ENCODE data around the gene HS2ST1.
"Not testable (repeated sequence)": the region's sequence is repeated elsewhere in the genome, so short reads cannot be mapped to it uniquely, and the experiment has no call there.

The HS2ST1 gene

DNA sequence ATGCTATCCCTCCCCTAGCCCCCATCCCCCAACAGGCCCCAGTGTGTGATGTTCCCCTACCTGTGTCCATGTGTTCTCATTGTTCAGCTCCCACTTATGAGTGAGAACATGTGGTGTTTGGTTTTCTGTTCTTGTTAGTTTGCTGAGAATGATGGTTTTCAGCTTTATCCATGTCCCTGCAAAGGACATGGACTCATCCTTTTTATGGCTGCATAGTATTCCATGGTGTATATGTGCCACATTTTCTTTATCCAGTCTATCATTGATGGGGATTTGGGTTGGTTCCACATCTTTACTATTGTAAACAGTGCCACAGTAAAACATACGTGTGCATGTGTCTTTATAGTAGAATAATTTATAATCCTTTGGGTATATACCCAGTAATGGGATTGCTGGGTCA lies 152.3 kb downstream of the HS2ST1 start:
- DNase-seq (ENCODE audit: low read depth) = not testable (repeated sequence)

DNA sequence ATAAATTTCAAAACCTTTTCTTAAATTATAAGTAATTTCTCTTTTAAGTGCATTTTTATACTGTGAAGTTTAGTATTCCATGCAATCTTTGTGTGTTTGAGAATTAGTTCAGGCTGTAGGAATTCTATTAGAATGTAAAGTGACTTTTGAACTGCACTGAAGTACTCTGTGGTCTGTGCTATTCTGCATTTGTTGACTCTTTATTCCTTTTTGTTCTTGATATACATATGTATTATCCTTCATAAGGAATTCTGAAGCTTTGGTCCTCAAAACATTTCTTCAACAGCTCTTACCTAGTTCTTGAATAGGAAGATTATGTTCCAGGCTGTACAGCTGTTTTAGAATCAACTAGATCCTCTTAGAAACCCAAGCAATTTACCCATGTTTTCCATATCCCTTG lies 158.0 kb downstream of the HS2ST1 start:
- no peak for DNase-seq (ENCODE audit: low read depth)

DNA sequence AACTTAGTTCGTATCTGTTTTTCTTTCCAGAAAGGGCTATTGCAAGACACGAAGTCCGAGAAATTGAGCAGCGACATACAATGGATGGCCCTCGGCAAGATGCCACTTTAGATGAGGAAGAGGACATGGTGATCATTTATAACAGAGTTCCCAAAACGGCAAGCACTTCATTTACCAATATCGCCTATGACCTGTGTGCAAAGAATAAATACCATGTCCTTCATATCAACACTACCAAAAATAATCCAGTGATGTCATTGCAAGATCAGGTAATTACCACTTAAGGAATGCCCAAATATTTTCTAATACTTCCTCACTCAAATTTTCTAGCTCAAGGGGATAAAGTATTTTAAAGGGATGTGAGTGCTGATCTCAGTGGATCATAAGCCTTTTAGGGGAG lies 158.5 kb downstream of the HS2ST1 start:
- no peak for DNase-seq (ENCODE audit: low read depth)

DNA sequence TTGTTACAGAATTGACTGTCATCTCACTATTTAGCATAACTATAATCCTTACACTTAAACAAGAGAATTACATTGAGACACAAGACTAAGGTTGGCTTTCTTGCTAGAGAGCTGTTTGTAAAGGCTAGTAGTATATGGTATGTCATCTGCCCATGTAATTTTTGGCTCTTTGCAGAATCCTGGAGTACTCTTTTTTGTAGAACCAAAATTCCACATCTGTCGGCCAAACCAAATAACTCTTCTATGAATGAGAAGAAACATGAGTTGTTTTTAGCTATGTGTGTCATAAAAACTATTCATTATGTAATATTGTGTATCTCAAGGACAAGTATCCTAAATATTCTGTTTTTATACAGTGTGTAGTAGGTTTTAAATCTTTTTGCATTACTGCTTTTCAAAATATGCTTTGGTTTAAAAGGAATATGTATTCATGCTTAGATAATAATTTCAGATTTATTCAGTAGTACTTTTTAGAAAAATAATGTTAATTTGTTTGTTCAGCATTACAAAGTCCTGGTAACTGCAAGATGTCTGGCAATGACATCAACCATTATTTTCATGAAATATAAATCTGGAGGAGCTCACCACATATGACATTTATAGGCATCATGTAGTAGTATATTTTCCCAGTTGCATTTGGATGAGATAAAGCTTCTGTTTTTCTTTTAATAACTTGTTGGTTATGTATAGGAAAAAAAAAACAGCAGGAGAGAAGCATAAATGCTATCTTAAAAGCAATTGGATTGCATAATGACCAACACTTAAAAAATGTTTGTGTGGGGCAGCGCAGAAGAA lies 159.8 kb downstream of the HS2ST1 start:
- DNase-seq (ENCODE audit: low read depth) = no peak

DNA sequence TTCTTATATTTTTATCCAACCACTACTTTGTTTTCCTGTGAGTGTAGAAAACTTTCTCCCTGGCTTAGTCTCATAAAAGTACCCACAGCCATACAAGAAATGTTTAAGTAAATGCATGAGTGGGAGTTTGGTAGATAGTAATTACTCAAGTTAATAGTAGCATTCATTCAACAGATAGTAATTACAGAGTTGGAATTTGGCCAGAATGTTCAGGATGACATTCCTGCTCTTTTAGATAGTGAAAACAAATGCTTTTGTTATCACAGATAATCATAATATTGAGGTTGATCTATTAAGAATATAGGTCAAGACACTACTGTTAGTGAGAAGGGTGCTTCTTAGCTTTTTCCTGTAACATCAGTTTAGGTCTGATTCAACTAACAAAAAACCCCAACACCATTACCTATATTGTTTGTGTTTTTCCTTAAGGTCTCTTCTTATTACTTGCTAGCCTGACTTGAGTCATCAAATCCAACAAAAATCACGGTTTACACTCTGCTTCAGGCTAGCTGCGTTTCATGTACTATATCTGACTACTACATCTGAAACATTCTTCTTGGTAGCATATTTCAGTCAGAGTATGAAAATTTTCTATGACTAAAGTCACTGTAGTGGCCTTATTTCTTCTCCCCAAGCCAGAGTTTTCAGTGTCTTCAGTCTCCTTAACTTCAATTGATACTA lies 163.7 kb downstream of the HS2ST1 start:
- no peak for DNase-seq (ENCODE audit: low read depth)

DNA sequence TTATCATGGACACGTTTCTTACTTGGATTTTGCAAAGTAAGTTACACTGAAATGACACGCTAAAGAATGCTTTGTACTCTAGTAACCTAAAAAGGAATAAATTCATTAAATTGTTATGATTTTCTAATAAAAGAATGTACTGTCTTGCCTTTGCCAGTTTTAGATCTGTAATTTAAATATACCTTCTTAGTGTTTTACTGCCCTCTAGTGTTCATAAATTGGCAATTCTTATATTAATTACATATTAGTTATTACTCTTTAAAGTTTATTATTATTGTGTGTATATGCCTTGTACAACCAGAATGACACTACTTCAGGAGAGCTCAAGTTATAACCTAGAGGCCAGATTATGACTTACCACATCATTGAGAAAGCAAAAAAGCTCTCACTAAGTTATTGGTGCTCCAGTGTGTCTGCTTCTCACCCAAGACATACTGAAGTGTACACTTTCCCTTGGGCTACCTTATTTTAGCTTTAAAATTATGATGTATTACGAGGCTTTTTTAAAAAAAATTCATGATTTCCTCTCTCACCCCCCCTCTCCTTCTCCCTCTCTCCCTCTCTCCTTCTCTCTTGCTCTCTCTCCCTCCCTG lies 169.9 kb downstream of the HS2ST1 start:
- peak; percentile 20 for DNase-seq (ENCODE audit: low read depth)

DNA sequence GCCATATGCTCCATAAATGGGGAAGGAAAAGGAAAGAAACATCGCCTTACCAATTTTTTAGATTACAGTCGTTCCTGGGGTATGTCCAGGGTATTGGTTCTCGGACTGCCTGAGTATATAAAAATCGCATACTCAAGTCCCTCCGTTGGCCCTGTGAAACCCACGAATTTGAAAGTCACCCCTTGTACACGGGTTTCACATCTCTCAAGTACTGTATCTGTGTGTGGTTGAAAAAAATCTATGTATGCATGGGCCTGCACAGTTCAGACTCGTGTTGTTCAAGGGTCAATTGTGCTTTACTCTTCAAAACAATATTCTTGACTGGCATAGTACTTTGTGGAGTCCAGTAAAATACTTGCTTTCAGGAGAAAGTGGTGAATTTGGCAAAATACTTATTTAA lies 171.7 kb downstream of the HS2ST1 start:
- DNase-seq (ENCODE audit: low read depth) = no peak

DNA sequence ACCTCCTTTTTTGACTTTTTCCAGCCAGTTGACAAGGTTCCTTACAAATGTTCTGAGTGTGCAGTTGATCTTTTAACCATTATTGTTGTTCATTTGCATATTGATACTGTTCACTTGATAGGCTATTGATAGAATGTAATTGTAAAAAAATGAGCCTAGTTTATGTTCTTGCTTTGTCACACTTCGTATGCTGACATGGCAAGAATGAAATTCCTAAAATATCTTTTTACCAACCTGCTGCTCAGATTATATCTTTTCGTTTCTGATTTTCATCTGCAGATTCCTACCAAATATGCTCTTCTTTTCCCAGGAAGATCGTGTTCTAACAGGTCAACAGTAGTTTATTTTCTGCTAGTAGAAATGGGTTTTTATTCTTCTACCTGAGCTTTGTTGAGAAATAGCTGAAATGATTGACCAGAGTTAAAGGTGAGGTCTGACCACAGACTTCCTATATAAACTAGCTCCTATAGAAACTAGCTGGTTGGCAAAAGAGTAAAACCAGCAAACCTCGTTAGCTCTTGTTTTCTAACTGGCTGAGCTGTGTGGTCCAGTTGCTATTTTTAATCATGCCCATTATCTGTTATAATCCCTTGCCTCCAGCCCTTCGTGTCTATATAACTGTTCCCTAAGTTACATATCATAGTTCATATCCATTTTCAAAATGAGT lies 174.8 kb downstream of the HS2ST1 start:
- DNase-seq (ENCODE audit: low read depth) = no peak

DNA sequence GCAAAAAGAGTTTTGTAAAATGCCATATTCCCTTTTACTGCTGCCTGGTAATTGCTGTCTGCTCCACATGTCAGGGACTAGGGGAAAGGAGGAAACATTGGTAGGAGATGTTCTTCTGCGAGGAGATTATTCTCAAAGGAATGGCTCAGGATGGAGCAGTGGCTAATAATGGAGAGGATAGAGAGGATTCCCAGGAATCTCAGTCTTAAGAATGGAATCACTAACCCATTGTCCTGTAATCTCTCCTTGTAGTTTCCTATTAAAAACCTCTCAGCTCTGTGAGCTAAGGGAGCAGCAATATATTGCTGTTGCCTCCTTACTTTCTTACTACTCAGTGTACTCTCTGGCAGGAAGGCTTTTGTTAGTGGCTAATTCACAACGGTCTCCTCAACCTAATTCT lies 175.4 kb downstream of the HS2ST1 start:
- DNase-seq (ENCODE audit: low read depth) = no peak

DNA sequence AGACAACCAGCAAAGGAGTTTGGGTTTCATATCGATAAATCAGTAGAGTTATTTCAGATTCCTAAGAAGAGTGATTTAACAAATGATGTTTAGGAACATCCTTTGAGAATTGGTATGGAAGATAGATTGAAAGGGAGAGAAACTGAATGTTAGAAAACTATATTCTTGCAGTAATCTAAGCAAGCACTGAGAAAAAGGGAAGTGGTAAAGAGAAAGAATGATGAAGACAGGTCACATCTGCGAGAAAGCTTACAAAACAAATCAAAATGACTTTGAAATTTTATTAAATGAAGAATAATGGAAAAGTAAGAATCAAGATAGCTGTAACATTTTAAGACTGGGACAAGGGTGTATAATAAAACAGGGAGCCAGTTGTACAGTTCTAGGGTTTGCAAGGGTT lies 177.0 kb downstream of the HS2ST1 start:
- no peak for DNase-seq (ENCODE audit: low read depth)

DNA sequence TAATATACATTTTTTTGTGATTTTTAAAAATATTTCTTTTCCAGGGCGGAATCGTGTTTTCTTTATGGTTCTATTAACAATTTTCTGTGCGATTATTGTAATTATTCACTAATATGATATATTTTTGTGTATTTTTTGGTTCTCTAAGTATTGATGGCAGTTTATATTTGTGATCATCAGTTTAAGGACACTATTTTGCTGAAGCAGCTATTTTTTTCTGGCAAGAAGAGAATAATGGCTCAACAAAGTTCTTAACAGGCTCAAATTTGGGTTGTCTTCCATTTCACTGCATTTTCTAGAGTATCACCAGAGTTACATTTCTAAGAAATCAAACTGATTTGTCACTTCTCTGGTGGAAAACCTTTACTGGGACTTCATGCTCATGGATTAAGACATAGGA lies 178.4 kb downstream of the HS2ST1 start:
- DNase-seq (ENCODE audit: low read depth) = no peak

DNA sequence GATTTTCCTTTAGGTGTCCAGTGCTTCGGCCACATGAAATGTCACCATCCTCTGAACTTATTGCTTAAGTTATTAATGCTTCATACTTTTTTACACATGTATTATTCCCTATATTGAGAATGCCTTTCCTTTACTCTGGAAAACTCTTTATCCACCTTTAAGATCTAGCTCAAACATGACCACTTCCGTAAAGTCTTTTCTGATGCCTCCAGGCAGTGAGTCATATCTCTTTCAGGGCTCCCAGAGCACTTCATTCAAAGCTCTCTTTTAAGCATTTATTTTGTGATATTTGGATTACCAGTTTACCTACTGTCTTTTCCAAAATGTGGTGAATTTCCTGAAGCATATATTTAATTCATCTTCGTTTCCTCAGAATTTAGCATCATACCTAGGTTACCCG lies 178.9 kb downstream of the HS2ST1 start:
- DNase-seq (ENCODE audit: low read depth) = no peak

DNA sequence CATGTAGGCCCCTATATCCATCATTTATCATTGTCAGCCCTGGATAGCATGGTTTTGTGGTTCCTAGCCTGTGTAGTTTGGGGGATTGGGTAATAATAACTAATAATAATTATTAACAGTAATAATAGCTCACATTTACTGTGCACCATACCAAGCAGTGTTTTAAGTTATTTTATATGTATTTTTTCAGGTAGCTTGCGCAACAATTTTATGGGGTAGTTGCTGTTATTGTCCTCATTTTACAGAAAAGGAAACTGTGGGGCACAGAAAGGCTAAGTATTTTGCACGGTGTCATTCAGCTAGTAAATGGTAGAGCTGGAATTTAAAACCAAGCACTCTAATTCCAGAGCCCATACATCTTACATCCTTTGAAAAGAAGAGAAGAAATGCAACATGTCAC lies 179.8 kb downstream of the HS2ST1 start:
- no peak for DNase-seq (ENCODE audit: low read depth)

DNA sequence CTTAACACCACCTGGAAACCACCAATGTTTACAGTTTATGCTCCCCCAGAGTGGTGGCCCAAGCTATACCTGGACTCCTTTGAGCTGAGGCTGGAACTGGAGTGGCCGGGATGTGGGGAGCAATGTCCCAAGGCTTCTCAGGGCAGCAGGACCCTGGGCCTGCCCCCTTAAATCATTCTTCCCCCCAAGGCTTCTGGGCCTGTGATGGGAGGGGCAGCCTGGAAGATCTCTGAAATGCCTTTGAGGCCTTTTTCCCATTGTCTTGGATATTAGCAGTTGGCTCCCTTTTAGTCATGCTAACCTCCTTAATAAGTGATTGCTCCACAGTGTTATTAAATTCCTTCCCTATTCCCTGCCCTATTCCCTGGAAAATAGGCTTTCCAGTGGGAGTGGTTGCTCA lies 185.8 kb downstream of the HS2ST1 start:
- no peak for DNase-seq (ENCODE audit: low read depth)

DNA sequence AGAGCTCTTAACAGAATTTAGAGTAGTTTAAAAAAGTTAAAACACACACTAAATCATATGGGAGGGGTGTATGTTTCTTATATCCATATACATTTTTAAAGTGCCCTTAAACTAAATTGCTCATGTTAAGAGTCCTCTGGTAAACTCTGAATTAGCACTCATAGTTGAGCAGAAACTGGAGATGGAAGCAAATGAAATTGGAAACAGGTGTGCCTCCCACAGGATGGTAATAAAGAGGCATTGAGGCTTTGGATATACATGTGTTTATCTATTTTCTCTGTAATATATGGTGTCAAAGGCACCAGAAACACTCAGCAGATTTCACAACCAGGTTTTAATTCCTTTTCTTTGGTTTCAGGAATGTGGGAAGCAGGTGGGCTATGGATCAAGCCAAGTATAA lies 188.6 kb downstream of the HS2ST1 start:
- DNase-seq (ENCODE audit: low read depth) = no peak

DNA sequence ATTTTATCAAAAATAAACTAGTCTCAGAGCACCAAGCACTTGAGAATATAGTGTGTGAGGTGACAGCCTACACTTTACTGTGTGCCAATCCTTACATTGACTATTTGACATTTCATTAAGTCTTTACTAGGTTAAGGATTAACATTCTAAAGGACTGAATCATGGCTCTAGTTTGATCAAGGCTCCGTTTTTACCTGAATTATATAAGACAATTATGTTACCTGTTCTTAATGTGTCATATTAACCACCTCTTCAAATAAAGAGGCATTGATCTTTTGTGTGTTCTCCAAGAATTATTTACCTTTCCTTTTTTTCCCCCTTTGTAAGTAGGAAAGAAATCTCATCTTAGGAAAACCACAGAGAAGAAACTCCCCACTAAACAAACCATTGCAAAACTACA lies 189.7 kb downstream of the HS2ST1 start:
- DNase-seq (ENCODE audit: low read depth) = no peak

DNA sequence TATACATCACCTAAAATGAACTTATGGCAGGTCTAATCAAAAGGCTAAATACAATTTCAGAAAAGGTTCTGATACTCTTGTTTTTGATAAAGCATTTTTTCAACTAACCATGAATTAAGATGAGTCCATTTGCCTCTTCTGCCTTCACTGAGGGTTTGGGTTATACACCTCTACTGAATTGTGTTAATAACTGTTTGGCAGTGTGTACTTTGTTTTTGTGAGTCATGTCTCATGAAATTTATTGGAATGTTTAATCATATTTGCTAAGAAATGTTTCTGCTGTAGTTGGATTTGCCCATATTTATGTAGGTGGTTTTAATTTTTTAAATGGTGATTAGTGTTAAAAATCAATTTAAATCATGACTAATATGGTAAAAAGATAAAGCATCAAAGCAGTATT lies 190.5 kb downstream of the HS2ST1 start:
- DNase-seq (ENCODE audit: low read depth) = no peak

DNA sequence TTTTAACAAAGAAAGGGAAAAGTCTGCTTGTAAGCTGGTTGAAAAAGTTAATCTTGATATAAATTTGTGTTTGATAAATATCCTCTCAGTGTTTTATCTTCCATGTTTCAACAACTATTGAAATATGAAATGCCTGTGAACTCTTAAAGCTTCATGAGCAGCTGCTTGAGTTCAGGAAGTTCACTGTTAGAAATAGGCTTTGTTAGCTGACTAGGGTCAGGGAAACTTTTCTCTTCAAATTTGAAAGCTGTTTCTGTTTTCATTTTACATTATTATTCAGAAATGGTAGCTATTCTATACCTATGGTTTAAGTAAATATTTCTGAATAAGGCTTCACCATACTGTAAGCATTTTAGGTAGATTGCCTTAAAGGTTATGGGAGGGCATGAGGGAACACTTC lies 191.7 kb downstream of the HS2ST1 start:
- no peak for DNase-seq (ENCODE audit: low read depth)

DNA sequence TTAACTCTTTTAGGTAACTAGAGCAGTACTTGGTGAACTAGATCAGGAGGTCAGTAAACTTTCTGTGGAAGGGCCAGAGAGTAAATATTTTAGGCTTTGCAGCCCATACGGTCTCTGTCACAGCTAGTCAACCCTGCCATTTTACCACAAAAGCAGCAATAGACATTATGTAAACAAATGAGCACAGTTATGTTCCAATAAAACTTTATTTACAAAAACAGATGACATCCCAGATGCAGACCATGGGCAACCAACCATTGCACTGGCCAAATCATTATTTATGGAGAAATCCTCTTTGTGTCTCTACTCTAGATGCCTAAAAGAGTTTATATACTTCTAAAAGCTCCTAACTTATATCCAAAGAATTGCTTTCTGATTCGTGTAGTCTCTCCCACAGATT lies 192.4 kb downstream of the HS2ST1 start:
- no peak for DNase-seq (ENCODE audit: low read depth)

DNA sequence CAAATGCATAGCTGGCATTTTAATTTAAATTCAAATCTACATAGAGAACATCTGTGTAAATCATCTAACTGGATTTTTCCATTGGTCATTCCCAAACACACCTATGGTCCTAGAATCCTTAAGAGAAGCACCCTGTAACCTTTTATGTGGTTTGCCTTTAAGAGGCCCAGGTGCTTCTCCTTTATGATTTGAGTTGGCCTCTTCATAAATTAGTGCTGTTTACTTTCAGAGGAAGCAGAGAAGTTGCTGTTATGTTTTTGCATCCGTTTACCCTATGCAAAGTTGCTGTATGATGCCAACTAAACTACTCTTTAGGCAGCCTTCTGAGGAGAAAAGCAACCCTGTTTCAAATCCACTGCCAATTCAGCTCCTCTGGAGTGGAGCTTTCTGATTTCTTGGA lies 193.8 kb downstream of the HS2ST1 start:
- no peak for DNase-seq (ENCODE audit: low read depth)

DNA sequence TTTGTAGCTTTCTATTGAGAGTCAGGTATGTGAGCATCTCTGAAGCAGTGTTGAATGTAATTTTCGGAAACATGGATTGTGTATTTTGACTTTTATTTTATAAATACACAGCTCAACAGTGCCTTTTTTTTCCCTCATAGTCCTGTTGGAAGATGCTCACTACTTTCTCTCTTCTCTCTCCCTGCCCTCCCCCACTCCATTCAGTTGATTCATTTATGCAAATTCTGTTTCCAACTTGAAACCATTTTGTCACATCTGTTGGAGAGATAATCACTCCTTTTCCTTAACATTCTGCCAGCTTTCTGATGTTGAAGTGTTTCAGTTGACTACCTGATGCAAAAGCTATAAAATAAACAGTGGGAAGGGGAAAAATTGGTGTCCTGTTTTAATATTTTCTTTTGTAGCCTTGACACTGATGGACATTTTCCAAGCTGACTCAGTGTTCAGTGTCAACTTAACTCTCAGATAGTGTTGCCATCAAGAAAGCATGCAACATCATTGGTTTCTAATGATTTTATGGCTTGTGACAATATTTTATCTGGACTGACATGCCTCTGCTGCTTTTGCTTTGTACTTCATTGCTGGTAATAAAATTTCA lies 194.5 kb downstream of the HS2ST1 start:
- DNase-seq (ENCODE audit: low read depth) = no peak

DNA sequence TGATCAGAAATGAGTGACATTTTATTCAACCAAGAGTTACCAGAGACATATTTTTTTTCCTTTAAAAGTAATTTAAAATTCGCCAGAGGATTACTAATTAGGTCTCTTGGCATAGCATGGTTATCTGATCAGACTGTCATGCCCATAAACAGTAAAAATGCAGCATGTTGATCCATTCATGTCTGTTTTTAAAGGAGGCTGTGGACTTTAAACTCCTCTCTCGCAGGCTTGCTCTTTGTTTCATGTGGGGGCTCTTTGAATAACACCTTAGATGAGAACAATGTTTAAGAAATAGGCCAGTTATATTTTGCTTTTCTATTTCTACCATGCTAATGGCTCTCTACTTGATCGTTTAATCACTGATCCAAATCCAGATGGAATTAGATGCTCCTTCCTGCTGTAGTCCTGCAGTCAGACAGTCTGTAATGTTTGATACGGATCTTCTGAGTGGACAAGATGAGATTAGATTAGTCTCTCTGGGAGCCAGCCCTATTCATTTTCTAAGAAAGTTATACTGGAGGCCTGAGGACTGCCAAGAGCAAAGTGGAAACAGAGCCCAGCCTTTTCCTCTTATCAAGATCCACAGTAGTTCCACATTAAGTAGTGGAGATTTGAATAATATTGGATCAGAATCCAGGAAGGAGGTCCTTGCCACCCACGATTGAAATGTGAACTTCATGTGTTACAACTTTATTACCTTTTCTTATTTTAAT lies 197.4 kb downstream of the HS2ST1 start:
- DNase-seq (ENCODE audit: low read depth) = no peak
